ENCODE measurements around the gene KCNC1. TPM values are rescaled to one million over a fixed set of nuclear protein-coding genes. Genes with fewer than 3 reads are reported as not detected.
A peak's percentile ranks its signal among the peaks of the same experiment; 100 is the strongest.

Gene KCNC1
- total and polyA plus RNA-seq, 9 of the 15 experiments (the other 6 are each of a cell fraction or from before 2014, with no cell fraction given), result 0.05 to 0.08 TPM; not detected in 7

DNA sequence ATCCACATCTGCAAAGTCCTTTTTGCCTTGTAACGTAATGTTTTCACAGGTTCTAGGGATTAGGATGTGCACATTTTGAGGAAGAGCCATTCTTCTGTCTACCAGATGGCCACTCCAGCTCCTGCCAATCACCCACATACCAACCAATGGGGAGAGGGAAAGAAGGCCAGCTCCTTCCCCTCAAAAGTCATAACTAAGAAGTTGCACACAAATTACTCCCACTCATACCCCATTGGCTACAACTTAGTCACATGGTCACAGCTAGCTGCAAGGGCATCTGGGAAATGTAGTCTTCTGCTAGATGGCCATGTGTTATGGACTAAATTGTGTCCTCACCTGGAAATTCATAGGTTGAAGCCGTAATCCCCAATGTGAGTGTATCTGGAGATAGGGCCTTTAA, 30.6 kb upstream of the KCNC1 start (continued):
- no peak for TF ChIP-seq MEF2A (IDR thresholded peaks at IDR 0.05; ENCODE audit: control insufficient read depth, low read depth, low read length)
- peak; percentile 39; the same call in 1 of the 2 replicates for TF ChIP-seq SPI1 (IDR thresholded peaks at IDR 0.05; ENCODE audit: borderline replicate concordance, low read depth, low read length)
- TF ChIP-seq ZNF395 (CRISPR knock-in tag; IDR thresholded peaks at IDR 0.05), result no peak
- TF ChIP-seq PHB2 (IDR thresholded peaks at IDR 0.05; ENCODE audit: low read depth), result no peak
- TF ChIP-seq RBM25 (IDR thresholded peaks at IDR 0.05; ENCODE audit: low read depth, low read length, severe bottlenecking), result peak; percentile 69
- TF ChIP-seq, protein P1, sequence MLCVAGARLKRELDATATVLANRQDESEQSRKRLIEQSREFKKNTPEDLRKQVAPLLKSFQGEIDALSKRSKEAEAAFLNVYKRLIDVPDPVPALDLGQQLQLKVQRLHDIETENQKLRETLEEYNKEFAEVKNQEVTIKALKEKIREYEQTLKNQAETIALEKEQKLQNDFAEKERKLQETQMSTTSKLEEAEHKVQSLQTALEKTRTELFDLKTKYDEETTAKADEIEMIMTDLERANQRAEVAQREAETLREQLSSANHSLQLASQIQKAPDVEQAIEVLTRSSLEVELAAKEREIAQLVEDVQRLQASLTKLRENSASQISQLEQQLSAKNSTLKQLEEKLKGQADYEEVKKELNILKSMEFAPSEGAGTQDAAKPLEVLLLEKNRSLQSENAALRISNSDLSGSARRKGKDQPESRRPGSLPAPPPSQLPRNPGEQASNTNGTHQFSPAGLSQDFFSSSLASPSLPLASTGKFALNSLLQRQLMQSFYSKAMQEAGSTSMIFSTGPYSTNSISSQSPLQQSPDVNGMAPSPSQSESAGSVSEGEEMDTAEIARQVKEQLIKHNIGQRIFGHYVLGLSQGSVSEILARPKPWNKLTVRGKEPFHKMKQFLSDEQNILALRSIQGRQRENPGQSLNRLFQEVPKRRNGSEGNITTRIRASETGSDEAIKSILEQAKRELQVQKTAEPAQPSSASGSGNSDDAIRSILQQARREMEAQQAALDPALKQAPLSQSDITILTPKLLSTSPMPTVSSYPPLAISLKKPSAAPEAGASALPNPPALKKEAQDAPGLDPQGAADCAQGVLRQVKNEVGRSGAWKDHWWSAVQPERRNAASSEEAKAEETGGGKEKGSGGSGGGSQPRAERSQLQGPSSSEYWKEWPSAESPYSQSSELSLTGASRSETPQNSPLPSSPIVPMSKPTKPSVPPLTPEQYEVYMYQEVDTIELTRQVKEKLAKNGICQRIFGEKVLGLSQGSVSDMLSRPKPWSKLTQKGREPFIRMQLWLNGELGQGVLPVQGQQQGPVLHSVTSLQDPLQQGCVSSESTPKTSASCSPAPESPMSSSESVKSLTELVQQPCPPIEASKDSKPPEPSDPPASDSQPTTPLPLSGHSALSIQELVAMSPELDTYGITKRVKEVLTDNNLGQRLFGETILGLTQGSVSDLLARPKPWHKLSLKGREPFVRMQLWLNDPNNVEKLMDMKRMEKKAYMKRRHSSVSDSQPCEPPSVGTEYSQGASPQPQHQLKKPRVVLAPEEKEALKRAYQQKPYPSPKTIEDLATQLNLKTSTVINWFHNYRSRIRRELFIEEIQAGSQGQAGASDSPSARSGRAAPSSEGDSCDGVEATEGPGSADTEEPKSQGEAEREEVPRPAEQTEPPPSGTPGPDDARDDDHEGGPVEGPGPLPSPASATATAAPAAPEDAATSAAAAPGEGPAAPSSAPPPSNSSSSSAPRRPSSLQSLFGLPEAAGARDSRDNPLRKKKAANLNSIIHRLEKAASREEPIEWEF (CRISPR knock-in tag; IDR thresholded peaks at IDR 0.05), result no peak
- no peak for TF ChIP-seq MAFG (tag; conservative IDR thresholded peaks at IDR 0.05)
- TF ChIP-seq CBFA2T2 (conservative IDR thresholded peaks at IDR 0.05), result peak; percentile 42; the same call in 1 of the 2 replicates
- TF ChIP-seq KAT8 (IDR thresholded peaks at IDR 0.05; ENCODE audit: low read depth), result no peak
- no peak for TF ChIP-seq TAF7 (tag; IDR thresholded peaks at IDR 0.05)
- TF ChIP-seq FOS (IDR thresholded peaks at IDR 0.05; ENCODE audit: extremely low read depth, insufficient read length), result peak; percentile 78
- TF ChIP-seq CHCHD3 (CRISPR knock-in tag; IDR thresholded peaks at IDR 0.05), result no peak
- TF ChIP-seq PTTG1 (tag; IDR thresholded peaks at IDR 0.05; ENCODE audit: low read depth), result no peak
- 0 out of 2 replicates have a peak, but pooled peaks have one; percentile 21 for TF ChIP-seq MYC (IDR thresholded peaks at IDR 0.05; ENCODE audit: low read depth, low read length)
- no peak for TF ChIP-seq MYC (CRISPR knock-in tag; IDR thresholded peaks at IDR 0.05; ENCODE audit: borderline replicate concordance, low read depth)
- TF ChIP-seq ELF2 (CRISPR knock-in tag; IDR thresholded peaks at IDR 0.05), result no peak
- peak; percentile 76; a peak in 3 of 4 replicates for TF ChIP-seq SIX5 (IDR thresholded peaks at IDR 0.05; ENCODE audit: borderline replicate concordance in 1 of 2, insufficient read depth in 1 of 2, low read depth in 1 of 2, low read length in 2 of 2)
- TF ChIP-seq RAD51 (IDR thresholded peaks at IDR 0.05; ENCODE audit: borderline replicate concordance, low read depth), result peak; percentile 88
- TF ChIP-seq MEIS2 (IDR thresholded peaks at IDR 0.05; ENCODE audit: partially characterized antibody), result no peak
- TF ChIP-seq, protein P2, sequence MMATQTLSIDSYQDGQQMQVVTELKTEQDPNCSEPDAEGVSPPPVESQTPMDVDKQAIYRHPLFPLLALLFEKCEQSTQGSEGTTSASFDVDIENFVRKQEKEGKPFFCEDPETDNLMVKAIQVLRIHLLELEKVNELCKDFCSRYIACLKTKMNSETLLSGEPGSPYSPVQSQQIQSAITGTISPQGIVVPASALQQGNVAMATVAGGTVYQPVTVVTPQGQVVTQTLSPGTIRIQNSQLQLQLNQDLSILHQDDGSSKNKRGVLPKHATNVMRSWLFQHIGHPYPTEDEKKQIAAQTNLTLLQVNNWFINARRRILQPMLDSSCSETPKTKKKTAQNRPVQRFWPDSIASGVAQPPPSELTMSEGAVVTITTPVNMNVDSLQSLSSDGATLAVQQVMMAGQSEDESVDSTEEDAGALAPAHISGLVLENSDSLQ (IDR thresholded peaks at IDR 0.05), result peak; percentile 97
- TF ChIP-seq LEF1 (IDR thresholded peaks at IDR 0.05), result no peak
- 0 out of 2 replicates have a peak, but pooled peaks have one; percentile 32 for TF ChIP-seq CHD2 (IDR thresholded peaks at IDR 0.05; ENCODE audit: low read depth, low read length)
- TF ChIP-seq CGGBP1 (CRISPR knock-in tag; IDR thresholded peaks at IDR 0.05), result no peak

Data from K562 (cell line).